ENCODE measurements around the gene C12orf56.

DNA sequence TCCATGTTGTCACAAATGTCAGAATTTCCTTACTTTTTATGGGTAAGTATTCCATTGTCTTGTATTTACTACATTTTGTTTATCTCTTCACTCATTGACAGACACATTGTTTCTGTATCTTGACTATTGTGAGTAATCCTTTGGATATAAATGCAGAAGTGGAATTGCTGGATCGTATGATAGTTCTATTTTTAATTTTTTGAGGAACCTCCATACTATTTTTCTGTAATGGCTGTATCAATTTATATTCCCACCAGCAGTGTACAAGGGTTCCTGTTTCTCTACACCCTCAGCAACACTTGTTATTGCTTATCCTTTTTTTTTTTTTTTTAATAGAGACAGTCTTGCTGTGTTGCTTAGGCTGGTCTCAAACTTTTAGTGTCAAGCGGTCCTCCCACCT, 164.9 kb downstream of the C12orf56 start:
- TF ChIP-seq CTCF (IDR thresholded peaks at IDR 0.05), result no peak
- no peak for TF ChIP-seq ZFX (IDR thresholded peaks at IDR 0.05; ENCODE audit: borderline replicate concordance)

Measured in 22Rv1 (cell line).